Measurements from ENCODE around the gene SNTB2. TPM values are rescaled to one million over a fixed set of nuclear protein-coding genes. Genes with fewer than 3 reads are reported as not detected.

SNTB2 gene
- total and polyA plus RNA-seq, 2 of the 13 experiments (the other 11 are each of a cell fraction or from before 2014, with no cell fraction given), result 11.5 to 19.2 TPM

GRCh38 chr16:69319381-69319780 lies 132.4 kb downstream of the SNTB2 start:
- Histone ChIP-seq H3K36me3 (replicated peaks in 1 of 2; ENCODE audit: control insufficient read depth in 1 of 2, insufficient read depth in 2 of 2, low read length in 2 of 2) (peaks cover 59 to 88% of the 10 kb centered on the region in 2 experiments), H3K4me2 (ENCODE audit: low read depth, low read length) (no peak overlapping the region), H3K27ac (ENCODE audit: extremely low read length, insufficient read depth, low read length) (no peak overlapping the region), H3K9me3 (ENCODE audit: low read length) (no peaks in the 10 kb centered on the region), H3K79me2 (ENCODE audit: insufficient read depth, low read length) (peaks cover 11% of the 10 kb centered on the region), H4K20me1 (ENCODE audit: insufficient read depth, low read length) (peaks cover 4% of the 10 kb centered on the region; the same call in 1 of the 2 replicates), H3K27me3 (ENCODE audit: control insufficient read depth in 1 of 2, insufficient read depth in 2 of 2, low read length in 2 of 2) (no peaks in the 10 kb centered on the region), H2AFZ (ENCODE audit: low read length) (no peak overlapping the region), H3K9ac (ENCODE audit: insufficient read depth, low read depth, low read length) (no peak overlapping the region), H3K4me3 (replicated peaks in 1 of 3; ENCODE audit: insufficient read depth in 1 of 3, low read depth in 2 of 3, low read length in 3 of 3) (no peak overlapping the region), H3K4me1 (ENCODE audit: insufficient read depth, low read length) (peaks cover 13% of the 10 kb centered on the region)
- ChIA-PET POLR2A (no interaction called here), CTCF (ENCODE audit: low intra/inter-chr PET ratio, low total read pairs) (no interaction called here)
- no peak for TF ChIP-seq MLXIP (CRISPR knock-in tag; IDR thresholded peaks at IDR 0.05; ENCODE audit: borderline replicate concordance)
- TF ChIP-seq NONO (IDR thresholded peaks at IDR 0.05), result no peak
- TF ChIP-seq NONO (CRISPR knock-in tag; conservative IDR thresholded peaks at IDR 0.05), result 0 out of 2 replicates have a peak, but pooled peaks have one; percentile 7
- no peak for TF ChIP-seq TEF (CRISPR knock-in tag; IDR thresholded peaks at IDR 0.05)
- TF ChIP-seq BRF2 (CRISPR knock-in tag; IDR thresholded peaks at IDR 0.05), result no peak
- ATAC-seq (no peak), FAIRE-seq (no peak), DNase-seq (ENCODE audit: low spot score) (no peak)
- BruUV-seq (replicated peaks), result no TSS peak
- intact Hi-C loops (cut with micrococcal nuclease; ENCODE audit: unreplicated experiment) (no loop called here), in situ Hi-C loops (cut with HindIII; ENCODE audit: extremely low pct_ligation_motif_present, low pct_unique_long_range_greater_than_20kb) (no loop called here)
- WGBS (ENCODE audit: low lambda C conversion rate), result over 99% methylated on average over 9 of the region's 9 CpGs
